ENCODE data around the gene QPRT. TPM values are rescaled to one million over a fixed set of nuclear protein-coding genes. Genes with fewer than 3 reads are reported as not detected.
"Not testable (repeated sequence)": the region's sequence is repeated elsewhere in the genome, so short reads cannot be mapped to it uniquely, and the experiment has no call there.

Gene QPRT
- total RNA-seq, 1 experiment from 2014 or later, result 0.52 TPM

DNA sequence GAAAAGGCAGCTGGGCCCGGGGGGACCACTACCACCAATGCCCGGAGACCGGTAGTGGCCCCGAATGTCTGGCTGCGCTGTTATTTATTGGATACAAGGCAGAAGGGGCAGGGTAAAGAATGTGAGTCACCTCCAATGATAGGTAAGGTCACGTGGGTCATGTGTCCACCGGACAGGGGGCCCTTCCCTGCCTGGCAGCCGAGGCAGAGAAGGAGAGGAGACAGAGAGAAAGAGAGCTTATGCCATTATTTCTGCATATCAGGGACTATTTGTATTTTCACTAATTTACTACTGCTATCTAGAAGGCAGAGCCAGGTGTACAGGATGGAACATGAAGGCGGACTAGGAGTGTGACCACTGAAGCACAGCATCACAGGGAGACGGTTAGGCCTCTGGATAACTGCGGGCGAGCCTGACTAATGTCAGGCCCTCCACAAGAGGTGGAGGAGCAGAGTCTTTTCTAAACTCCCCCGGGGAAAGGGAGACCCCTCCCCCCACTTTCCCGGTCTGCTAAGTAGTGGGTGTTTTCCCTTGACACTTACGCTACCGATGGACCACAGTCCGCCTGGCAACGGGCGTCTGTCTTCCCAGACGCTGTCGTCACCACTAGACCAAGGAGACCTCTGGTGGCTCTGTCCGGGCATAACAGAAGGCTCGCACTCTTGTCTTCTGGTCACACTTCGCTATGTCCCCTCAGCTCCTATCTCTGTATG lies 42.3 kb downstream of the QPRT start:
- not testable (repeated sequence) for H2AFZ ChIP-seq (ENCODE audit: low read depth, low read length, poor library complexity, severe bottlenecking)

GRCh38 chr16:29726845-29727377 lies 47.9 kb downstream of the QPRT start:
- H3K27ac ChIP-seq (ENCODE audit: low read depth, low read length), result no peak overlapping the region
- H3K79me2 ChIP-seq (ENCODE audit: insufficient read depth, low read length), result no peaks in the 10 kb centered on the region
- ChIA-PET POLR2A (no interaction called here), CTCF (interaction anchor here (1.4 kb wide), 1 partner anchor 26 kb away, joined by 3 read pairs; no protein-coding TSS in a partner anchor), RAD21 (ENCODE audit: low non-redundant PET in 1 of 2, low total read pairs in 2 of 2, uncharacterized antibody in 2 of 2, unreplicated experiment in 2 of 2) (no interaction called here)
- H3K4me2 ChIP-seq (ENCODE audit: low read length), result no peak overlapping the region
- DNase-seq (ENCODE audit: low read depth, low spot score) (no peak), ATAC-seq (no peak)
- H3K4me1 ChIP-seq (ENCODE audit: control insufficient read depth in 1 of 2, insufficient read depth in 2 of 2, low read length in 2 of 2), result peaks cover 4 to 10% of the 10 kb centered on the region in 2 experiments; a peak in 3 of 4 replicates
- BruUV-seq (replicated peaks), result no TSS peak
- no peaks in the 10 kb centered on the region for H4K20me1 ChIP-seq (ENCODE audit: insufficient read depth)
- intact Hi-C loops (cut with micrococcal nuclease), result no loop called here
- no peak overlapping the region for H2AFZ ChIP-seq (ENCODE audit: low read depth, low read length, poor library complexity, severe bottlenecking)
- H3K9me2 ChIP-seq (ENCODE audit: insufficient read depth), result no peaks in the 10 kb centered on the region
- no peak overlapping the region for H3K9ac ChIP-seq (ENCODE audit: low read length)
- no peaks in the 10 kb centered on the region for H3K9me3 ChIP-seq (ENCODE audit: control insufficient read depth in 1 of 2, insufficient read depth in 1 of 2, low read depth in 1 of 2, low read length in 2 of 2)
- TF ChIP-seq SRF (IDR thresholded peaks at IDR 0.05; ENCODE audit: low read depth) (no peak), ELF1 (IDR thresholded peaks at IDR 0.05; ENCODE audit: borderline replicate concordance, low read depth) (no peak), ZFX (IDR thresholded peaks at IDR 0.05) (no peak), SP1 (IDR thresholded peaks at IDR 0.05; ENCODE audit: low read depth) (no peak), EZH2 (IDR thresholded peaks at IDR 0.05) (no peak), EZH2phosphoT487 (IDR thresholded peaks at IDR 0.05; ENCODE audit: borderline replicate concordance) (no peak), YY1 (IDR thresholded peaks at IDR 0.05; ENCODE audit: extremely low read depth, insufficient replicate concordance, low read depth, low read length) (no peak)
- TF ChIP-seq, protein P1, sequence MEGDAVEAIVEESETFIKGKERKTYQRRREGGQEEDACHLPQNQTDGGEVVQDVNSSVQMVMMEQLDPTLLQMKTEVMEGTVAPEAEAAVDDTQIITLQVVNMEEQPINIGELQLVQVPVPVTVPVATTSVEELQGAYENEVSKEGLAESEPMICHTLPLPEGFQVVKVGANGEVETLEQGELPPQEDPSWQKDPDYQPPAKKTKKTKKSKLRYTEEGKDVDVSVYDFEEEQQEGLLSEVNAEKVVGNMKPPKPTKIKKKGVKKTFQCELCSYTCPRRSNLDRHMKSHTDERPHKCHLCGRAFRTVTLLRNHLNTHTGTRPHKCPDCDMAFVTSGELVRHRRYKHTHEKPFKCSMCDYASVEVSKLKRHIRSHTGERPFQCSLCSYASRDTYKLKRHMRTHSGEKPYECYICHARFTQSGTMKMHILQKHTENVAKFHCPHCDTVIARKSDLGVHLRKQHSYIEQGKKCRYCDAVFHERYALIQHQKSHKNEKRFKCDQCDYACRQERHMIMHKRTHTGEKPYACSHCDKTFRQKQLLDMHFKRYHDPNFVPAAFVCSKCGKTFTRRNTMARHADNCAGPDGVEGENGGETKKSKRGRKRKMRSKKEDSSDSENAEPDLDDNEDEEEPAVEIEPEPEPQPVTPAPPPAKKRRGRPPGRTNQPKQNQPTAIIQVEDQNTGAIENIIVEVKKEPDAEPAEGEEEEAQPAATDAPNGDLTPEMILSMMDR (IDR thresholded peaks at IDR 0.05 in 2 of 3, conservative IDR thresholded peaks at IDR 0.05 in 1 of 3; ENCODE audit: borderline replicate concordance in 1 of 3, insufficient read depth in 1 of 3, low read depth in 2 of 3, low read length in 2 of 3), result no peak
- TF ChIP-seq, protein P2, sequence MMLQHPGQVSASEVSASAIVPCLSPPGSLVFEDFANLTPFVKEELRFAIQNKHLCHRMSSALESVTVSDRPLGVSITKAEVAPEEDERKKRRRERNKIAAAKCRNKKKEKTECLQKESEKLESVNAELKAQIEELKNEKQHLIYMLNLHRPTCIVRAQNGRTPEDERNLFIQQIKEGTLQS (IDR thresholded peaks at IDR 0.05), result no peak
- H3K27me3 ChIP-seq (ENCODE audit: insufficient read depth, low read length), result no peaks in the 10 kb centered on the region
- H3K4me3 ChIP-seq (replicated peaks in 1 of 2; ENCODE audit: low read depth in 1 of 2, low read length in 2 of 2), result no peak overlapping the region
- H3K36me3 ChIP-seq (ENCODE audit: control insufficient read depth in 1 of 2, insufficient read depth in 2 of 2, low read length in 2 of 2), result no peaks in the 10 kb centered on the region

More for the DNA sequence above, 42.3 kb downstream of the QPRT start:
- H3K27ac ChIP-seq (ENCODE audit: low read depth, low read length); H4K20me1 ChIP-seq (ENCODE audit: insufficient read depth); H3K9me2 ChIP-seq (ENCODE audit: insufficient read depth); BruUV-seq (replicated peaks); H3K9ac ChIP-seq (ENCODE audit: low read length); H3K9me3 ChIP-seq (ENCODE audit: control insufficient read depth in 1 of 2, insufficient read depth in 1 of 2, low read depth in 1 of 2, low read length in 2 of 2); intact Hi-C loops (cut with micrococcal nuclease); H3K79me2 ChIP-seq (ENCODE audit: insufficient read depth, low read length); POLR2A ChIA-PET; H3K36me3 ChIP-seq (ENCODE audit: control insufficient read depth in 1 of 2, insufficient read depth in 2 of 2, low read length in 2 of 2); H3K27me3 ChIP-seq (ENCODE audit: insufficient read depth, low read length); H3K4me3 ChIP-seq (replicated peaks in 1 of 2; ENCODE audit: low read depth in 1 of 2, low read length in 2 of 2); H3K4me1 ChIP-seq (ENCODE audit: control insufficient read depth in 1 of 2, insufficient read depth in 2 of 2, low read length in 2 of 2): not testable (repeated sequence)
- CTCF ChIA-PET, result interaction anchor here (1.2 to 3.7 kb wide), 3 partner anchors 8 to 748 kb away, joined by 4 to 13 read pairs (median 13); no protein-coding TSS in a partner anchor
- RAD21 ChIA-PET (ENCODE audit: low non-redundant PET in 1 of 2, low total read pairs in 2 of 2, uncharacterized antibody in 2 of 2, unreplicated experiment in 2 of 2), result interaction anchor here in 1 of 2 experiments (0.6 kb wide), 1 partner anchor 30 kb away, joined by 6 read pairs; no protein-coding TSS in a partner anchor
- ATAC-seq (peak; percentile 99), DNase-seq (ENCODE audit: low read depth, low spot score) (peak; percentile 48)
- TF ChIP-seq RAD21 (IDR thresholded peaks at IDR 0.05; ENCODE audit: low read depth), result peak; percentile 65
- TF ChIP-seq, protein P1 (IDR thresholded peaks at IDR 0.05 in 2 of 3, conservative IDR thresholded peaks at IDR 0.05 in 1 of 3; ENCODE audit: borderline replicate concordance in 1 of 3, insufficient read depth in 1 of 3, low read depth in 2 of 3, low read length in 2 of 3), result peak; percentile 42 to 59 (median 50); a peak in 5 of 6 replicates
- peak overlapping the region; percentile 25; the same call in 1 of the 2 replicates for H3K4me2 ChIP-seq (ENCODE audit: low read length)

All from HCT116 (cell line).